ENCODE results near the gene ZSCAN22.

- no peak for TF ChIP-seq POLR2A (IDR thresholded peaks at IDR 0.05)
- no peak for TF ChIP-seq CTCF (IDR thresholded peaks at IDR 0.05)
These were observed 26.2 kb downstream of the ZSCAN22 start, which contains the start of gene A1BG for GRCh38 chr19:58352760-58353671.

Data from esophagus squamous epithelium (tissue), 4 donors.